A549 (cell line): ENCODE measurements around the gene CTNNBL1. TPM values are rescaled to one million over a fixed set of nuclear protein-coding genes. Genes with fewer than 3 reads are reported as not detected.

Experiments used
- ATAC-seq, 2 experiments: fragments of 200-7000 bp in 1 of 2; fragments of >200 bp in 1 of 2; cut with Nextera tagmentation in 1 of 2; cut with Tn5 transposase in 1 of 2; 3 replicates each; pipeline versions ENCODE4 v1.8.0 to v1.9.1; 2018 to 2020; ENCODE audit warnings: mild to moderate bottlenecking in 1 of 2, moderate library complexity in 1 of 2
- CTCF ChIA-PET: fragments of 300-600 bp; sonication (Branson Sonifier 250); formaldehyde crosslinking; extraction: SDS; loops from one replicate; lab custom pipeline; 2021; ENCODE audit warnings: antibody characterized with exemption, inconsistent platforms; lab: Yijun Ruan, JAX
- POLR2A ChIA-PET: fragments of 350-600 bp; formaldehyde crosslinking; extraction: SDS; loops from one replicate; lab custom pipeline; 2021; ENCODE audit warnings: antibody characterized with exemption, inconsistent platforms; lab: Yijun Ruan, JAX
- DNase-seq, 2 experiments: peaks; one replicate each; pipeline versions ENCODE4 v3.0.0 to v3.0.0-alpha.2; 2011 to 2016; ENCODE audit warnings: low read depth in 1 of 2, low spot score in 1 of 2
- FAIRE-seq: peaks from 2 replicates; lab custom pipeline; 2011; peaks lifted over from hg19 to GRCh38; lab: Jason Lieb, UNC
- H3K27ac ChIP-seq, 2 experiments: fragments of >200 bp; sonication (Bioruptor Twin); formaldehyde crosslinking; 3 replicates each; pipeline ENCODE4 v1.5.1; 2016 to 2017
- H3K4me1 ChIP-seq: fragments of >200 bp; sonication (Bioruptor Twin); formaldehyde crosslinking; 3 replicates; pipeline ENCODE4 v1.6.1; 2016
- H3K4me2 ChIP-seq: fragments of >200 bp; sonication (Bioruptor Twin); formaldehyde crosslinking; 3 replicates; pipeline ENCODE4 v1.6.1; 2016
- H3K4me3 ChIP-seq: fragments of >200 bp; sonication (Bioruptor Twin); formaldehyde crosslinking; 3 replicates; pipeline ENCODE4 v1.5.1; 2016
- H3K9me3 ChIP-seq: fragments of >200 bp; sonication (Bioruptor Twin); formaldehyde crosslinking; 3 replicates; pipeline ENCODE4 v1.6.1; 2016
- ATOH8 ChIP-seq: fragments of 250-450 bp; sonication (Bioruptor Pico); IDR thresholded peaks from 2 replicates; pipeline ENCODE4 v1.5.0; 2020; ENCODE audit warnings: low read depth, mild to moderate bottlenecking, moderate library complexity
- BHLHE40 ChIP-seq: IDR thresholded peaks from 2 replicates; pipeline ENCODE4 v1.6.1; 2012; ENCODE audit warnings: low read depth, low read length, inconsistent platforms
- CTCF ChIP-seq: fragments of >200 bp; sonication (Bioruptor Twin); formaldehyde crosslinking; IDR thresholded peaks from 3 replicates; pipeline ENCODE4 v1.5.1; 2016
- FOSL2 ChIP-seq, 2 experiments: fragments of 450-650 bp in 1 of 2; fragments of >200 bp in 1 of 2; sonication (Bioruptor Twin) in 1 of 2; formaldehyde crosslinking; IDR thresholded peaks; 2 replicates each; pipeline versions ENCODE4 v1.5.0 to v1.6.1; 2016 to 2020; ENCODE audit warnings: mild to moderate bottlenecking in 1 of 2, moderate library complexity in 1 of 2
- HOXA7 ChIP-seq: fragments of 250-450 bp; sonication (Bioruptor Pico); IDR thresholded peaks from 2 replicates; pipeline ENCODE4 v1.5.0; 2020; ENCODE audit warnings: mild to moderate bottlenecking, moderate library complexity
- HOXB5 ChIP-seq: fragments of 250-450 bp; sonication (Bioruptor Pico); IDR thresholded peaks from 2 replicates; pipeline ENCODE4 v1.5.0; 2020; ENCODE audit warnings: mild to moderate bottlenecking, moderate library complexity
- KDM1A ChIP-seq: fragments of 200-600 bp; sonication (generic); IDR thresholded peaks from 2 replicates; pipeline ENCODE4 v1.6.1; 2016; ENCODE audit warnings: low read depth, mild to moderate bottlenecking
- NFE2L2 ChIP-seq: fragments of 150-350 bp; conservative IDR thresholded peaks from 2 replicates; pipeline ENCODE4 v1.6.1; 2014; ENCODE audit warnings: low read length
- PHF8 ChIP-seq: fragments of 200-600 bp; sonication (generic); IDR thresholded peaks from 2 replicates; pipeline ENCODE4 v1.6.1; 2016; ENCODE audit warnings: low read depth, mild to moderate bottlenecking, antibody characterized with exemption, moderate library complexity, borderline replicate concordance
- POLR2A ChIP-seq: IDR thresholded peaks from 2 replicates; pipeline ENCODE4 v1.6.1; 2012; ENCODE audit warnings: mild to moderate bottlenecking, low read length
- POLR2AphosphoS2 ChIP-seq: conservative IDR thresholded peaks from 2 replicates; pipeline ENCODE4 v1.6.1; 2012; ENCODE audit warnings: low read length, improper control_type of control experiment, inconsistent platforms
- RARB ChIP-seq: fragments of 250-450 bp; sonication (Bioruptor Pico); IDR thresholded peaks from 2 replicates; pipeline ENCODE4 v1.8.0; 2021; ENCODE audit warnings: mild to moderate bottlenecking, moderate library complexity
- REST ChIP-seq: fragments of 200-600 bp; sonication (generic); IDR thresholded peaks from 2 replicates; pipeline ENCODE4 v1.6.1; 2016; ENCODE audit warnings: antibody characterized with exemption, mild to moderate bottlenecking, moderate library complexity
- RFX5 ChIP-seq: fragments of 450-650 bp; IDR thresholded peaks from 2 replicates; pipeline ENCODE4 v1.7.1; 2014; ENCODE audit warnings: antibody characterized with exemption, mild to moderate bottlenecking, moderate library complexity
- USF2 ChIP-seq: fragments of 450-650 bp; IDR thresholded peaks from 2 replicates; pipeline ENCODE4 v1.6.1; 2014; ENCODE audit warnings: antibody characterized with exemption
- ZC3H11A ChIP-seq: fragments of 450-650 bp; IDR thresholded peaks from 2 replicates; pipeline ENCODE4 v1.6.1; 2014; ENCODE audit warnings: antibody characterized with exemption, mild to moderate bottlenecking
- ZNF302 ChIP-seq: fragments of 250-450 bp; sonication (Bioruptor Pico); IDR thresholded peaks from 2 replicates; pipeline ENCODE4 v1.9.0; 2021; ENCODE audit warnings: inconsistent platforms, mild to moderate bottlenecking, moderate library complexity
- WGBS: methylation state at CpG from one replicate; pipeline ENCODE4 v1.1.6; 2017; ENCODE audit errors: missing lambda C conversion rate; 5-methylcytosine and 5-hydroxymethylcytosine counted together
- polyA plus RNA-seq, 4 experiments: library from polyadenylated mRNA; depleted of rRNA in 3 of 4; stranded (reverse); fragments of >200 nt; fragmentation: RNase III in 1 of 4; extraction: RNeasy Plus Mini Kit Qiagen cat#74134 plus additional on column Dnase treatment in 1 of 4; gene quantifications; 2 replicates in 3 of 4; 3 replicates in 1 of 4; pipeline ENCODE4 v1.2.3, GENCODE V29; 2011 to 2017
- TF ChIP-seq, protein P1 (sequence below): fragments of >200 bp; sonication (Bioruptor Twin); formaldehyde crosslinking; IDR thresholded peaks from 2 replicates; pipeline ENCODE4 v1.6.1; 2016

Gene CTNNBL1
- polyA plus RNA-seq, 2 of the 4 experiments (the other 2 are of a cell fraction), result 41.0 to 59.9 TPM

- no peak for TF ChIP-seq REST
Observed at GRCh38 chr20:37790900-37791299, 97.1 kb downstream of the CTNNBL1 start (continued).

DNA sequence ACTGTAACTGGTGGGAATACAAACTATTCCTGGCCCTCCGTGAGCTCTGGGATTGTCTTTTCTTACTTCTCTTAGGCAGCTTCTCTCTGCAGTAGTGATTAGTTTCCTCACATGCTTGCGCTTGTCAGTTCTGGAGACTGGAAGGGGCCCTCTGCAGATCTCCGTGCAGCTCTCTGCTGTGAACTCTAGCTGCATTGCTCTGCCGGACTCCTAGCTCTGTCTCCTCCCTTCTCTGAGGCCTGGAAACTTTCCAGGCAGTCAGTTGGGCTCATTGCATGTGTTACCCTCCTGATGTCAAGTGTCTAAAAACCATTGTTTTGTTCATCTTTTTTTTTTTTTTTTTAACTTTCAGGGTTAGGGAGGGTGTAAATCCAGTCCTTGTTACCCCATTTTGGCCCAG, 102.3 kb downstream of the CTNNBL1 start:
- CTCF ChIA-PET, result interaction anchor here (0.7 to 1.2 kb wide), 3 partner anchors 8 to 1402 kb away, joined by 3 to 4 read pairs (median 3); no protein-coding TSS in a partner anchor
- POLR2A ChIA-PET, result no interaction called here
- H3K4me3 ChIP-seq, result no peak overlapping the region
- no peaks in the 10 kb centered on the region for H3K4me1 ChIP-seq
- no peak overlapping the region for H3K4me2 ChIP-seq
- H3K9me3 ChIP-seq, result no peaks in the 10 kb centered on the region
- ATAC-seq, result no peak
- WGBS, result 91% methylated on average over 4 of the region's 4 CpGs
- no peak overlapping the region for H3K27ac ChIP-seq
- TF ChIP-seq PHF8 (no peak), ZC3H11A (no peak), RARB (CRISPR knock-in tag) (no peak), POLR2A (no peak), ZNF302 (no peak), ATOH8 (CRISPR knock-in tag) (no peak)
- TF ChIP-seq, all 56 proteins: peak for 0
- DNase-seq, result no peak
- no peak for FAIRE-seq

DNA sequence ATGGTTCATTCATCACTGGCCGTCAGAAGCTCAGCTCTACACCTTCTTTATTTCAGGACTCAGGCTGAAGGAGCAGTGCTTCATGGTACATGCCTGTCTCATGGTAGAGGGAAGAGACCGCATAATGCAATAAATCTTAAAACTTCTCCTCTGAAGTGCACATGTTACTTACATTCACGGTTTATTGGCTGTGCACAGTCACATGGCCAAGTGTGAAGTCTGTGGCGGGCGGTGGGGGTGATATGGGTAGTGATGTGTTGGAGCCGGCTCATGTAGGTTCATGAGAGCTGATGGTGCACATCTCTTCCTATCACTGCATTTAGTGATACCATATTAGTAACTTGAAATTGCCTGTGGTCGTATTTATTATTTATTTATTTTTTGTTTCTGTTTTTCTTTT, 102.9 kb downstream of the CTNNBL1 start:
- Histone ChIP-seq H3K9me3 (no peaks in the 10 kb centered on the region), H3K4me1 (no peaks in the 10 kb centered on the region), H3K27ac (no peak overlapping the region), H3K4me2 (no peak overlapping the region), H3K4me3 (no peak overlapping the region)
- CTCF ChIA-PET, result interaction anchor here (0.7 to 1.2 kb wide), 3 partner anchors 8 to 1403 kb away, joined by 3 to 4 read pairs (median 3); no protein-coding TSS in a partner anchor
- FAIRE-seq (no peak), DNase-seq (no peak), ATAC-seq (no peak)
- POLR2A ChIA-PET, result no interaction called here
- TF ChIP-seq CTCF (no peak), FOSL2 (IDR thresholded peaks at IDR 0.05) (no peak), FOSL2 (CRISPR knock-in tag; IDR thresholded peaks at IDR 0.05) (no peak), USF2 (no peak)
- 78% methylated on average over 7 of the region's 7 CpGs for WGBS

- DNase-seq (no peak), ATAC-seq (no peak), FAIRE-seq (no peak)
- H3K4me2 ChIP-seq, result no peak overlapping the region
- ChIA-PET CTCF (interaction anchor here (0.6 kb wide), 1 partner anchor 153 kb away, joined by 3 read pairs; no protein-coding TSS in a partner anchor), POLR2A (no interaction called here)
- H3K4me3 ChIP-seq, result no peak overlapping the region
- no peaks in the 10 kb centered on the region for H3K4me1 ChIP-seq
- H3K27ac ChIP-seq, result no peak overlapping the region
- no peaks in the 10 kb centered on the region for H3K9me3 ChIP-seq
- 90% methylated on average over 4 of the region's 4 CpGs for WGBS
- TF ChIP-seq RARB (CRISPR knock-in tag) (no peak), HOXA7 (CRISPR knock-in tag) (no peak), ATOH8 (CRISPR knock-in tag) (no peak), HOXB5 (CRISPR knock-in tag) (no peak), NFE2L2 (no peak), POLR2AphosphoS2 (no peak), PHF8 (no peak), RFX5 (no peak), KDM1A (no peak), REST (no peak), BHLHE40 (no peak)
- TF ChIP-seq, protein P1, sequence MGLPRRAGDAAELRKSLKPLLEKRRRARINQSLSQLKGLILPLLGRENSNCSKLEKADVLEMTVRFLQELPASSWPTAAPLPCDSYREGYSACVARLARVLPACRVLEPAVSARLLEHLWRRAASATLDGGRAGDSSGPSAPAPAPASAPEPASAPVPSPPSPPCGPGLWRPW, result no peak
Observed at GRCh38 chr20:37797669-37798175, 103.9 kb downstream of the CTNNBL1 start.
